ENCODE data around the gene GP2. TPM values are rescaled to one million over a fixed set of nuclear protein-coding genes. Genes with fewer than 3 reads are reported as not detected.

The GP2 gene
- polyA plus RNA-seq, 2 of the 4 experiments (the other 2 are of a cell fraction): not detected

- TF ChIP-seq REST (IDR thresholded peaks at IDR 0.05) (no peak), EHMT2 (IDR thresholded peaks at IDR 0.05; ENCODE audit: low read depth) (no peak), SREBF2 (IDR thresholded peaks at IDR 0.05) (no peak), HEYL (CRISPR knock-in tag; IDR thresholded peaks at IDR 0.05) (no peak)
- CTCF ChIA-PET: interaction anchor here (1.8 to 2.5 kb wide), 2 partner anchors 32 to 426 kb away, joined by 9 read pairs; no protein-coding TSS in a partner anchor
- no peak overlapping the region for H3K27ac ChIP-seq
- POLR2A ChIA-PET: no interaction called here
- H3K4me1 ChIP-seq: no peaks in the 10 kb centered on the region
- H3K4me2 ChIP-seq: no peak overlapping the region
- DNase-seq (ENCODE audit: low read depth in 1 of 2, low spot score in 1 of 2) (no peak), ATAC-seq (no peak), FAIRE-seq (no peak)
- 14% methylated on average over 5 of the region's 5 CpGs for WGBS (ENCODE audit: missing lambda C conversion rate)
- H3K4me3 ChIP-seq: no peak overlapping the region
- H3K9me3 ChIP-seq: no peaks in the 10 kb centered on the region
Observed at GRCh38 chr16:20333120-20333519, 5.8 kb upstream of the GP2 start.

GRCh38 chr16:20332411-20332810, 5.1 kb upstream of the GP2 start:
- FAIRE-seq (no peak), DNase-seq (ENCODE audit: low read depth in 1 of 2, low spot score in 1 of 2) (no peak), ATAC-seq (no peak)
- 14% methylated on average over 8 of the region's 8 CpGs for WGBS (ENCODE audit: missing lambda C conversion rate)
- POLR2A ChIA-PET: no interaction called here
- Histone ChIP-seq H3K4me1 (no peaks in the 10 kb centered on the region), H3K4me3 (no peak overlapping the region), H3K4me2 (no peak overlapping the region), H3K27ac (no peak overlapping the region), H3K9me3 (no peaks in the 10 kb centered on the region)
- CTCF ChIA-PET: no interaction called here
- TF ChIP-seq FOXS1 (CRISPR knock-in tag; IDR thresholded peaks at IDR 0.05): no peak
- no peak for TF ChIP-seq JUNB (IDR thresholded peaks at IDR 0.05)
- no peak for TF ChIP-seq CEBPB (IDR thresholded peaks at IDR 0.05)
- TF ChIP-seq GATA3 (IDR thresholded peaks at IDR 0.05; ENCODE audit: borderline replicate concordance): no peak
- TF ChIP-seq ZC3H11A (IDR thresholded peaks at IDR 0.05): no peak
- TF ChIP-seq, protein P1, sequence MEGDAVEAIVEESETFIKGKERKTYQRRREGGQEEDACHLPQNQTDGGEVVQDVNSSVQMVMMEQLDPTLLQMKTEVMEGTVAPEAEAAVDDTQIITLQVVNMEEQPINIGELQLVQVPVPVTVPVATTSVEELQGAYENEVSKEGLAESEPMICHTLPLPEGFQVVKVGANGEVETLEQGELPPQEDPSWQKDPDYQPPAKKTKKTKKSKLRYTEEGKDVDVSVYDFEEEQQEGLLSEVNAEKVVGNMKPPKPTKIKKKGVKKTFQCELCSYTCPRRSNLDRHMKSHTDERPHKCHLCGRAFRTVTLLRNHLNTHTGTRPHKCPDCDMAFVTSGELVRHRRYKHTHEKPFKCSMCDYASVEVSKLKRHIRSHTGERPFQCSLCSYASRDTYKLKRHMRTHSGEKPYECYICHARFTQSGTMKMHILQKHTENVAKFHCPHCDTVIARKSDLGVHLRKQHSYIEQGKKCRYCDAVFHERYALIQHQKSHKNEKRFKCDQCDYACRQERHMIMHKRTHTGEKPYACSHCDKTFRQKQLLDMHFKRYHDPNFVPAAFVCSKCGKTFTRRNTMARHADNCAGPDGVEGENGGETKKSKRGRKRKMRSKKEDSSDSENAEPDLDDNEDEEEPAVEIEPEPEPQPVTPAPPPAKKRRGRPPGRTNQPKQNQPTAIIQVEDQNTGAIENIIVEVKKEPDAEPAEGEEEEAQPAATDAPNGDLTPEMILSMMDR (IDR thresholded peaks at IDR 0.05): no peak

- H3K4me2 ChIP-seq: no peak overlapping the region
- no peaks in the 10 kb centered on the region for H3K4me1 ChIP-seq
- FAIRE-seq (no peak), DNase-seq (ENCODE audit: low read depth in 1 of 2, low spot score in 1 of 2) (no peak), ATAC-seq (no peak)
- POLR2A ChIA-PET: no interaction called here
- CTCF ChIA-PET: interaction anchor here (1.0 kb wide), 2 partner anchors 16 to 424 kb away, joined by 3 to 4 read pairs; no protein-coding TSS in a partner anchor
- no peaks in the 10 kb centered on the region for H3K9me3 ChIP-seq
- no peak overlapping the region for H3K4me3 ChIP-seq
- TF ChIP-seq, protein P2, sequence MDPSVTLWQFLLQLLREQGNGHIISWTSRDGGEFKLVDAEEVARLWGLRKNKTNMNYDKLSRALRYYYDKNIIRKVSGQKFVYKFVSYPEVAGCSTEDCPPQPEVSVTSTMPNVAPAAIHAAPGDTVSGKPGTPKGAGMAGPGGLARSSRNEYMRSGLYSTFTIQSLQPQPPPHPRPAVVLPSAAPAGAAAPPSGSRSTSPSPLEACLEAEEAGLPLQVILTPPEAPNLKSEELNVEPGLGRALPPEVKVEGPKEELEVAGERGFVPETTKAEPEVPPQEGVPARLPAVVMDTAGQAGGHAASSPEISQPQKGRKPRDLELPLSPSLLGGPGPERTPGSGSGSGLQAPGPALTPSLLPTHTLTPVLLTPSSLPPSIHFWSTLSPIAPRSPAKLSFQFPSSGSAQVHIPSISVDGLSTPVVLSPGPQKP (IDR thresholded peaks at IDR 0.05; ENCODE audit: low read depth, low read length): no peak
- TF ChIP-seq ZC3H11A (IDR thresholded peaks at IDR 0.05) (no peak), NPAS2 (CRISPR knock-in tag; IDR thresholded peaks at IDR 0.05; ENCODE audit: borderline replicate concordance) (no peak), CBX2 (IDR thresholded peaks at IDR 0.05; ENCODE audit: borderline replicate concordance, low read depth) (no peak)
- WGBS (ENCODE audit: missing lambda C conversion rate): 18% methylated on average over 5 of the region's 5 CpGs
- no peak overlapping the region for H3K27ac ChIP-seq
Observed at GRCh38 chr16:20331635-20332034, 4.3 kb upstream of the GP2 start.

Measured in A549 (cell line).